ENCODE results near the gene NRL.

- TF ChIP-seq CTCF (IDR thresholded peaks at IDR 0.05) (no peak), POLR2AphosphoS5 (IDR thresholded peaks at IDR 0.05) (no peak)
Observed at GRCh38 chr14:24103451-24103850, 11.3 kb downstream of the NRL start.
